GM23338 (cell line): ENCODE results near the gene RAB20. TPM values are rescaled to one million over a fixed set of nuclear protein-coding genes. Genes with fewer than 3 reads are reported as not detected.
"Not testable (repeated sequence)": the region's sequence is repeated elsewhere in the genome, so short reads cannot be mapped to it uniquely, and the experiment has no call there.

Source experiments
- ATAC-seq: fragments of 200-7000 bp; cut with Tn5 transposase; 3 replicates; pipeline ENCODE4 v1.9.1; 2020
- DNase-seq: peaks from one replicate; pipeline ENCODE4 v3.0.0-alpha.2; 2015; ENCODE audit warnings: low spot score
- H2AFZ ChIP-seq: fragments of 200-600 bp; sonication (generic); 2 replicates; pipeline ENCODE4 v1.8.0; 2016; ENCODE audit warnings: antibody characterized with exemption, mild to moderate bottlenecking, moderate library complexity
- H3F3A ChIP-seq: fragments of 200-600 bp; sonication (generic); replicated peaks from 2 replicates; pipeline ENCODE4 v1.8.0; 2017; ENCODE audit warnings: antibody characterized with exemption, mixed run types, low read depth
- H3K27ac ChIP-seq: fragments of 200-600 bp; sonication (generic); 2 replicates; pipeline ENCODE4 v1.6.1; 2016; ENCODE audit warnings: low read depth
- H3K27me3 ChIP-seq: fragments of 200-600 bp; sonication (generic); 2 replicates; pipeline ENCODE4 v1.8.0; 2016; ENCODE audit warnings: mild to moderate bottlenecking, mixed run types, moderate library complexity; ENCODE audit not compliant: insufficient read depth
- H3K36me3 ChIP-seq: fragments of 200-600 bp; sonication (generic); 2 replicates; pipeline ENCODE4 v1.8.0; 2016; ENCODE audit warnings: mild to moderate bottlenecking; ENCODE audit not compliant: insufficient read depth
- H3K4me1 ChIP-seq: fragments of 200-600 bp; sonication (generic); 2 replicates; pipeline ENCODE4 v1.8.0; 2016; ENCODE audit warnings: mild to moderate bottlenecking, moderate library complexity; ENCODE audit not compliant: insufficient read depth
- H3K4me2 ChIP-seq: fragments of 200-600 bp; sonication (generic); 2 replicates; pipeline ENCODE4 v1.7.1; 2017; ENCODE audit warnings: mixed run types
- H3K4me3 ChIP-seq: fragments of 200-600 bp; sonication (generic); 2 replicates; pipeline ENCODE4 v1.6.1; 2016; ENCODE audit warnings: mixed run types
- H3K79me2 ChIP-seq: fragments of 200-600 bp; sonication (generic); replicated peaks from 2 replicates; pipeline ENCODE4 v1.8.0; 2017; ENCODE audit warnings: mild to moderate bottlenecking; ENCODE audit not compliant: insufficient read depth
- H3K9me2 ChIP-seq: fragments of 200-600 bp; sonication (generic); 2 replicates; pipeline ENCODE4 v1.8.0; 2017; ENCODE audit not compliant: insufficient read depth
- H4K20me1 ChIP-seq: fragments of 200-600 bp; sonication (generic); replicated peaks from 2 replicates; pipeline ENCODE4 v1.8.0; 2017; ENCODE audit warnings: mild to moderate bottlenecking; ENCODE audit not compliant: insufficient read depth
- H3K27ac Mint-ChIP-seq: 2 replicates; pipeline ENCODE4 v1.8.0; 2020; ENCODE audit warnings: inconsistent platforms, mild to moderate bottlenecking, moderate library complexity, mixed read lengths
- H3K27me3 Mint-ChIP-seq: 3 replicates; pipeline ENCODE4 v1.8.0; 2022; ENCODE audit warnings: low read depth, mild to moderate bottlenecking, moderate library complexity, mixed read lengths, inconsistent platforms; ENCODE audit not compliant: insufficient read depth, poor library complexity
- H3K36me3 Mint-ChIP-seq: 3 replicates; pipeline ENCODE4 v1.8.0; 2021; ENCODE audit warnings: low read depth, mild to moderate bottlenecking, inconsistent platforms, moderate library complexity, mixed read lengths
- H3K4me1 Mint-ChIP-seq: 3 replicates; pipeline ENCODE4 v1.8.0; 2020; ENCODE audit warnings: mild to moderate bottlenecking, inconsistent platforms, mixed read lengths
- H3K4me3 Mint-ChIP-seq: 3 replicates; pipeline ENCODE4 v1.8.0; 2021; ENCODE audit warnings: moderate library complexity, mild to moderate bottlenecking, inconsistent platforms, mixed read lengths
- H3K9me3 Mint-ChIP-seq: 3 replicates; pipeline ENCODE4 v1.8.0; 2020; ENCODE audit warnings: moderate library complexity, mild to moderate bottlenecking, inconsistent platforms, mixed read lengths
- CREB1 ChIP-seq: fragments of 250-450 bp; sonication (Bioruptor Pico); IDR thresholded peaks from 2 replicates; pipeline ENCODE4 v1.5.0; 2020; ENCODE audit warnings: low read depth, mild to moderate bottlenecking, moderate library complexity
- CTCF ChIP-seq, 2 experiments: fragments of 200-600 bp in 1 of 2; sonication (generic) in 1 of 2; conservative IDR thresholded peaks; 2 replicates each; pipeline versions ENCODE4 v1.5.1 to v1.6.1; 2016 to 2017; ENCODE audit warnings: antibody characterized with exemption in 2 of 2, low read depth in 2 of 2, mild to moderate bottlenecking in 2 of 2, moderate library complexity in 1 of 2
- ETS1 ChIP-seq: IDR thresholded peaks from 2 replicates; pipeline ENCODE4 v1.6.1; 2016; ENCODE audit warnings: antibody characterized with exemption
- NANOG ChIP-seq: IDR thresholded peaks from 2 replicates; pipeline ENCODE4 v1.6.1; 2016; ENCODE audit warnings: antibody characterized with exemption, borderline replicate concordance
- ZNF114 ChIP-seq: fragments of 250-450 bp; sonication (Bioruptor Pico); IDR thresholded peaks from 2 replicates; pipeline ENCODE4 v1.5.0; 2020; ENCODE audit warnings: mild to moderate bottlenecking, moderate library complexity
- polyA plus RNA-seq: library from polyadenylated mRNA; unstranded; fragments of >200 nt; fragmentation: Nextera tagmentation; extraction: Ambion mirVana; gene quantifications from 2 replicates; pipeline ENCODE4 v1.2.1, GENCODE V29; 2016
- total RNA-seq: library from RNA; depleted of rRNA; stranded (reverse); fragments of >200 nt; shearing (Covaris generic); gene quantifications from 2 replicates; pipeline ENCODE4 v1.2.3, GENCODE V29; 2014
- TF ChIP-seq, protein P1 (sequence below): fragments of 250-450 bp; sonication (Bioruptor Pico); IDR thresholded peaks from 2 replicates; pipeline ENCODE4 v1.5.0; 2020; ENCODE audit warnings: mild to moderate bottlenecking, moderate library complexity

RAB20 gene
- total and polyA plus RNA-seq, 2 experiments from 2014 or later = 12.3 to 26.6 TPM

DNA sequence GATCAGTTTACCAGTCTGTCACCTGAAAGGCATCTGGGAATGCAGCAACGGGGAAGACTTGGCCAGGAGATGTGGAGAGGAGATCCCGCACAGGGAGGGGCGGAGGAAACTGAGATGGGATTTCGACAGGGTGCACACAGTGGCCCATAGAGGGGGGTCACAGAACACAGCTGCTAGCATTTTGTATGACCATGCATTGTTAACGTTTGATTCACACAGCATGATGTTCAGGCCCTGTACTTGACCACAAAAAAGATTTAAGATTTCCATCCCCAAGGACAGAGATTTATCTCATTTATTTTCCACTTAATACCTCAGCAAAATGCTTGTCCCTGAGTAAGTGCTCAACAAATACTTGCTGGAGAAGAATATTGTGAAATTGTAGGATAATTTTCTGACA, 63.2 kb downstream of the RAB20 start (continued):
- TF ChIP-seq, protein P1, sequence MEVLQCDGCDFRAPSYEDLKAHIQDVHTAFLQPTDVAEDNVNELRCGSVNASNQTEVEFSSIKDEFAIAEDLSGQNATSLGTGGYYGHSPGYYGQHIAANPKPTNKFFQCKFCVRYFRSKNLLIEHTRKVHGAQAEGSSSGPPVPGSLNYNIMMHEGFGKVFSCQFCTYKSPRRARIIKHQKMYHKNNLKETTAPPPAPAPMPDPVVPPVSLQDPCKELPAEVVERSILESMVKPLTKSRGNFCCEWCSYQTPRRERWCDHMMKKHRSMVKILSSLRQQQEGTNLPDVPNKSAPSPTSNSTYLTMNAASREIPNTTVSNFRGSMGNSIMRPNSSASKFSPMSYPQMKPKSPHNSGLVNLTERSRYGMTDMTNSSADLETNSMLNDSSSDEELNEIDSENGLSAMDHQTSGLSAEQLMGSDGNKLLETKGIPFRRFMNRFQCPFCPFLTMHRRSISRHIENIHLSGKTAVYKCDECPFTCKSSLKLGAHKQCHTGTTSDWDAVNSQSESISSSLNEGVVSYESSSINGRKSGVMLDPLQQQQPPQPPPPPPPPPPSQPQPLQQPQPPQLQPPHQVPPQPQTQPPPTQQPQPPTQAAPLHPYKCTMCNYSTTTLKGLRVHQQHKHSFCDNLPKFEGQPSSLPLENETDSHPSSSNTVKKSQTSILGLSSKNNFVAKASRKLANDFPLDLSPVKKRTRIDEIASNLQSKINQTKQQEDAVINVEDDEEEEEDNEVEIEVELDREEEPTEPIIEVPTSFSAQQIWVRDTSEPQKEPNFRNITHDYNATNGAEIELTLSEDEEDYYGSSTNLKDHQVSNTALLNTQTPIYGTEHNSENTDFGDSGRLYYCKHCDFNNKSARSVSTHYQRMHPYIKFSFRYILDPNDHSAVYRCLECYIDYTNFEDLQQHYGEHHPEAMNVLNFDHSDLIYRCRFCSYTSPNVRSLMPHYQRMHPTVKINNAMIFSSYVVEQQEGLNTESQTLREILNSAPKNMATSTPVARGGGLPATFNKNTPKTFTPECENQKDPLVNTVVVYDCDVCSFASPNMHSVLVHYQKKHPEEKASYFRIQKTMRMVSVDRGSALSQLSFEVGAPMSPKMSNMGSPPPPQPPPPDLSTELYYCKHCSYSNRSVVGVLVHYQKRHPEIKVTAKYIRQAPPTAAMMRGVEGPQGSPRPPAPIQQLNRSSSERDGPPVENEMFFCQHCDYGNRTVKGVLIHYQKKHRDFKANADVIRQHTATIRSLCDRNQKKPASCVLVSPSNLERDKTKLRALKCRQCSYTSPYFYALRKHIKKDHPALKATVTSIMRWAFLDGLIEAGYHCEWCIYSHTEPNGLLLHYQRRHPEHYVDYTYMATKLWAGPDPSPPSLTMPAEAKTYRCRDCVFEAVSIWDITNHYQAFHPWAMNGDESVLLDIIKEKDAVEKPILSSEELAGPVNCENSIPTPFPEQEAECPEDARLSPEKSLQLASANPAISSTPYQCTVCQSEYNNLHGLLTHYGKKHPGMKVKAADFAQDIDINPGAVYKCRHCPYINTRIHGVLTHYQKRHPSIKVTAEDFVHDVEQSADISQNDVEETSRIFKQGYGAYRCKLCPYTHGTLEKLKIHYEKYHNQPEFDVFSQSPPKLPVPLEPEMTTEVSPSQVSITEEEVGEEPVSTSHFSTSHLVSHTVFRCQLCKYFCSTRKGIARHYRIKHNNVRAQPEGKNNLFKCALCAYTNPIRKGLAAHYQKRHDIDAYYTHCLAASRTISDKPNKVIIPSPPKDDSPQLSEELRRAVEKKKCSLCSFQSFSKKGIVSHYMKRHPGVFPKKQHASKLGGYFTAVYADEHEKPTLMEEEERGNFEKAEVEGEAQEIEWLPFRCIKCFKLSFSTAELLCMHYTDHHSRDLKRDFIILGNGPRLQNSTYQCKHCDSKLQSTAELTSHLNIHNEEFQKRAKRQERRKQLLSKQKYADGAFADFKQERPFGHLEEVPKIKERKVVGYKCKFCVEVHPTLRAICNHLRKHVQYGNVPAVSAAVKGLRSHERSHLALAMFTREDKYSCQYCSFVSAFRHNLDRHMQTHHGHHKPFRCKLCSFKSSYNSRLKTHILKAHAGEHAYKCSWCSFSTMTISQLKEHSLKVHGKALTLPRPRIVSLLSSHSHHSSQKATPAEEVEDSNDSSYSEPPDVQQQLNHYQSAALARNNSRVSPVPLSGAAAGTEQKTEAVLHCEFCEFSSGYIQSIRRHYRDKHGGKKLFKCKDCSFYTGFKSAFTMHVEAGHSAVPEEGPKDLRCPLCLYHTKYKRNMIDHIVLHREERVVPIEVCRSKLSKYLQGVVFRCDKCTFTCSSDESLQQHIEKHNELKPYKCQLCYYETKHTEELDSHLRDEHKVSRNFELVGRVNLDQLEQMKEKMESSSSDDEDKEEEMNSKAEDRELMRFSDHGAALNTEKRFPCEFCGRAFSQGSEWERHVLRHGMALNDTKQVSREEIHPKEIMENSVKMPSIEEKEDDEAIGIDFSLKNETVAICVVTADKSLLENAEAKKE (CRISPR knock-in tag) = no peak
- TF ChIP-seq CREB1 (no peak), ETS1 (no peak), ZNF114 (no peak), NANOG (no peak), CTCF (conservative IDR thresholded peaks at IDR 0.05; ENCODE audit: low read depth in 2 of 2) (no peak)

GRCh38 chr13:110497896-110498295, 63.6 kb downstream of the RAB20 start:
- not testable (repeated sequence) for H3K27me3 Mint-ChIP-seq, H3F3A ChIP-seq, H3K9me2 ChIP-seq, H3K27ac ChIP-seq, H4K20me1 ChIP-seq, H3K27me3 ChIP-seq, H3K4me3 Mint-ChIP-seq, ATAC-seq, H2AFZ ChIP-seq, H3K9me3 Mint-ChIP-seq, H3K4me3 ChIP-seq, H3K4me1 ChIP-seq, H3K27ac Mint-ChIP-seq, H3K79me2 ChIP-seq, H3K36me3 ChIP-seq, H3K4me2 ChIP-seq, DNase-seq, H3K4me1 Mint-ChIP-seq
- H3K36me3 Mint-ChIP-seq = peaks cover 71% of the 10 kb centered on the region
